GM13977 (cell line): ENCODE results near the gene SKI.
A peak's percentile ranks its signal among the peaks of the same experiment; 100 is the strongest.

Source experiments
- DNase-seq: peaks from one replicate; pipeline ENCODE4 v3.0.0; 2012; ENCODE audit warnings: low spot score
- CTCF ChIP-seq: IDR thresholded peaks from 2 replicates; pipeline ENCODE4 v1.5.1; 2012; ENCODE audit warnings: mild to moderate bottlenecking, control low read depth; ENCODE audit not compliant: insufficient read depth; ENCODE audit errors: extremely low read depth, missing control alignments
- in situ Hi-C: fragments of 300-500 bp; cut with MboI; formaldehyde crosslinking; loops from one replicate; pipeline ENCODE4 v1.12.0; 2022; ENCODE audit warnings: low sequenced_read_pairs, low pct_unique_long_range_greater_than_20kb, mixed read lengths, inconsistent platforms; ENCODE audit not compliant: unreplicated experiment

SKI gene

GRCh38 chr1:2208309-2209239, 19.5 kb upstream of the SKI start:
- no peak for TF ChIP-seq CTCF
- in situ Hi-C loops = no loop called here
- DNase-seq = no peak

GRCh38 chr1:2209400-2210083, 18.6 kb upstream of the SKI start:
- in situ Hi-C loops = no loop called here
- DNase-seq = no peak
- TF ChIP-seq CTCF = no peak

- no peak for TF ChIP-seq CTCF
- in situ Hi-C loops = no loop called here
- no peak for DNase-seq
Observed at GRCh38 chr1:2210084-2210653, 17.9 kb upstream of the SKI start.

- TF ChIP-seq CTCF = no peak
- no peak for DNase-seq
- in situ Hi-C loops = no loop called here
Observed at GRCh38 chr1:2210786-2211185, 17.3 kb upstream of the SKI start.

GRCh38 chr1:2212274-2212531, 15.9 kb upstream of the SKI start:
- in situ Hi-C loops = no loop called here
- TF ChIP-seq CTCF = no peak
- DNase-seq = no peak

GRCh38 chr1:2212532-2213491, 15.3 kb upstream of the SKI start:
- peak; percentile 61 for DNase-seq
- peak; percentile 15 for TF ChIP-seq CTCF
- in situ Hi-C loops = no loop called here
